Trophoblast cell (in vitro differentiated cells and primary cell): ENCODE results near the gene ADARB2.

Source experiments
- DNase-seq, 2 donors: peaks; one replicate each; pipeline ENCODE4 v3.0.0-alpha.2; 2016
- H2AFZ ChIP-seq: 2 replicates; pipeline ENCODE4 v1.6.1; 2013; ENCODE audit warnings: low read length, moderate library complexity, mild to moderate bottlenecking; ENCODE audit not compliant: insufficient read depth, poor library complexity
- H2AK5ac ChIP-seq: 2 replicates; pipeline ENCODE4 v1.6.1; 2013; ENCODE audit warnings: mild to moderate bottlenecking, low read length
- H2BK120ac ChIP-seq: 2 replicates; pipeline ENCODE4 v1.6.1; 2013; ENCODE audit warnings: low read length, mild to moderate bottlenecking, moderate library complexity; ENCODE audit not compliant: insufficient read depth, poor library complexity
- H2BK12ac ChIP-seq: 2 replicates; pipeline ENCODE4 v1.6.1; 2013; ENCODE audit warnings: mild to moderate bottlenecking, low read length, moderate library complexity
- H2BK5ac ChIP-seq: 2 replicates; pipeline ENCODE4 v1.6.1; 2013; ENCODE audit warnings: low read length, low read depth, moderate library complexity, mild to moderate bottlenecking; ENCODE audit not compliant: poor library complexity
- H3K14ac ChIP-seq: 2 replicates; pipeline ENCODE4 v1.6.1; 2013; ENCODE audit warnings: mild to moderate bottlenecking, low read length
- H3K18ac ChIP-seq: 2 replicates; pipeline ENCODE4 v1.6.1; 2013; ENCODE audit warnings: mild to moderate bottlenecking, low read length
- H3K23ac ChIP-seq: 2 replicates; pipeline ENCODE4 v1.6.1; 2013; ENCODE audit warnings: low read length
- H3K27ac ChIP-seq: 2 replicates; pipeline ENCODE4 v1.5.1; 2013; ENCODE audit warnings: low read depth, mild to moderate bottlenecking, inconsistent platforms, low read length, moderate library complexity
- H3K27me3 ChIP-seq: 2 replicates; pipeline ENCODE4 v1.6.1; 2013; ENCODE audit warnings: inconsistent platforms, mild to moderate bottlenecking, low read length, moderate library complexity; ENCODE audit not compliant: insufficient read depth
- H3K36me3 ChIP-seq, 2 experiments: 1 replicate in 1 of 2; 2 replicates in 1 of 2; pipeline ENCODE4 v1.6.1; 2013; ENCODE audit warnings: low read length in 2 of 2, mild to moderate bottlenecking in 2 of 2, moderate library complexity in 1 of 2; ENCODE audit not compliant: insufficient read depth in 2 of 2, control insufficient read depth in 1 of 2
- H3K4ac ChIP-seq: 2 replicates; pipeline ENCODE4 v1.6.1; 2013; ENCODE audit warnings: low read depth, mild to moderate bottlenecking, low read length, moderate library complexity
- H3K4me1 ChIP-seq, 2 experiments: 1 replicate in 1 of 2; 2 replicates in 1 of 2; pipeline ENCODE4 v1.6.1; 2013; ENCODE audit warnings: low read length in 2 of 2, mild to moderate bottlenecking in 2 of 2, moderate library complexity in 1 of 2; ENCODE audit not compliant: insufficient read depth in 2 of 2, control insufficient read depth in 1 of 2
- H3K4me2 ChIP-seq: 2 replicates; pipeline ENCODE4 v1.6.1; 2013; ENCODE audit warnings: inconsistent platforms, mild to moderate bottlenecking, low read length, moderate library complexity
- H3K4me3 ChIP-seq: 2 replicates; pipeline ENCODE4 v1.5.1; 2013; ENCODE audit warnings: mild to moderate bottlenecking, low read depth, low read length, inconsistent platforms
- H3K79me1 ChIP-seq: one replicate; pipeline ENCODE4 v1.6.1; 2013; ENCODE audit warnings: low read length
- H3K79me2 ChIP-seq: 2 replicates; pipeline ENCODE4 v1.6.1; 2013; ENCODE audit warnings: low read length, mild to moderate bottlenecking; ENCODE audit not compliant: control insufficient read depth, insufficient read depth, poor library complexity
- H3K9ac ChIP-seq: 2 replicates; pipeline ENCODE4 v1.6.1; 2013; ENCODE audit warnings: mild to moderate bottlenecking, low read length
- H3K9me3 ChIP-seq: 2 replicates; pipeline ENCODE4 v1.6.1; 2013; ENCODE audit warnings: low read depth, mild to moderate bottlenecking, control low read depth, inconsistent platforms, low read length; ENCODE audit not compliant: insufficient read depth
- H4K12ac ChIP-seq: 2 replicates; pipeline ENCODE4 v1.6.1; 2013; ENCODE audit warnings: low read depth, mild to moderate bottlenecking, low read length, moderate library complexity
- H4K8ac ChIP-seq: 2 replicates; pipeline ENCODE4 v1.6.1; 2013; ENCODE audit warnings: low read depth, mild to moderate bottlenecking, low read length, moderate library complexity
- H4K91ac ChIP-seq: one replicate; pipeline ENCODE4 v1.6.1; 2013; ENCODE audit warnings: low read depth, mild to moderate bottlenecking, low read length, moderate library complexity
- WGBS: extraction: QIAGEN DNeasy Blood & Tissue Kit; methylation state at CpG from one replicate; pipeline ENCODE4 v1.1.7; 2013; ENCODE audit warnings: missing lambda C conversion rate; ENCODE audit not compliant: insufficient read length, insufficient coverage; ENCODE audit errors: extremely low coverage; 5-methylcytosine and 5-hydroxymethylcytosine counted together

Gene ADARB2

GRCh38 chr10:1205450-1206030, 531.8 kb downstream of the ADARB2 start:
- no peak overlapping the region for H4K8ac ChIP-seq
- H3K4me1 ChIP-seq, result no peaks in the 10 kb centered on the region
- no peak overlapping the region for H4K12ac ChIP-seq
- no peaks in the 10 kb centered on the region for H3K79me1 ChIP-seq
- no peaks in the 10 kb centered on the region for H3K79me2 ChIP-seq
- no peaks in the 10 kb centered on the region for H3K36me3 ChIP-seq
- no peak overlapping the region for H2AFZ ChIP-seq
- WGBS, result no CpG with 5 or more reads among the region's 27 CpGs
- no peak overlapping the region for H2BK120ac ChIP-seq
- H3K4me3 ChIP-seq, result no peak overlapping the region
- no peak overlapping the region for H3K18ac ChIP-seq
- H2BK5ac ChIP-seq, result no peak overlapping the region
- no peak overlapping the region for H3K23ac ChIP-seq
- no peak overlapping the region for H2BK12ac ChIP-seq
- no peak overlapping the region for H3K4ac ChIP-seq
- H3K27me3 ChIP-seq, result no peaks in the 10 kb centered on the region
- H3K4me2 ChIP-seq, result no peak overlapping the region
- no peak overlapping the region for H3K9ac ChIP-seq
- DNase-seq, result no peak
- H2AK5ac ChIP-seq, result no peak overlapping the region
- no peak overlapping the region for H4K91ac ChIP-seq
- no peak overlapping the region for H3K27ac ChIP-seq
- H3K14ac ChIP-seq, result no peak overlapping the region
- H3K9me3 ChIP-seq, result peaks cover 7% of the 10 kb centered on the region

- Histone ChIP-seq H3K79me2 (no peaks in the 10 kb centered on the region), H2BK120ac (no peak overlapping the region), H3K36me3 (no peaks in the 10 kb centered on the region), H3K23ac (no peak overlapping the region), H2AK5ac (no peak overlapping the region), H4K12ac (no peak overlapping the region), H4K8ac (no peak overlapping the region), H4K91ac (no peak overlapping the region), H3K4me3 (peak overlapping the region; percentile 4), H2BK5ac (no peak overlapping the region), H3K9me3 (peaks cover 7% of the 10 kb centered on the region), H3K79me1 (no peaks in the 10 kb centered on the region), H2AFZ (no peak overlapping the region), H3K4me1 (no peaks in the 10 kb centered on the region), H3K18ac (no peak overlapping the region), H3K9ac (no peak overlapping the region), H3K4me2 (no peak overlapping the region), H3K14ac (no peak overlapping the region), H3K27me3 (no peaks in the 10 kb centered on the region), H3K4ac (no peak overlapping the region), H2BK12ac (no peak overlapping the region), H3K27ac (no peak overlapping the region)
- no peak for DNase-seq
- no CpG with 5 or more reads among the region's 26 CpGs for WGBS
Measured at GRCh38 chr10:1204434-1205326, 532.6 kb downstream of the ADARB2 start.

GRCh38 chr10:1203704-1204103, 533.6 kb downstream of the ADARB2 start:
- Histone ChIP-seq H3K4me3 (no peak overlapping the region), H2BK5ac (no peak overlapping the region), H3K4ac (no peak overlapping the region), H3K9me3 (peaks cover 2% of the 10 kb centered on the region), H3K27me3 (no peaks in the 10 kb centered on the region), H4K8ac (no peak overlapping the region), H2AK5ac (no peak overlapping the region), H3K14ac (no peak overlapping the region), H3K36me3 (no peaks in the 10 kb centered on the region), H3K4me1 (no peaks in the 10 kb centered on the region), H3K79me2 (no peaks in the 10 kb centered on the region), H3K4me2 (no peak overlapping the region), H2AFZ (no peak overlapping the region), H3K27ac (no peak overlapping the region), H3K79me1 (no peaks in the 10 kb centered on the region), H3K23ac (no peak overlapping the region), H3K18ac (no peak overlapping the region), H2BK12ac (no peak overlapping the region), H4K91ac (no peak overlapping the region), H2BK120ac (no peak overlapping the region), H3K9ac (no peak overlapping the region), H4K12ac (no peak overlapping the region)
- no CpG with 5 or more reads among the region's 10 CpGs for WGBS
- DNase-seq, result no peak

- no peak overlapping the region for H2BK5ac ChIP-seq
- no CpG with 5 or more reads among the region's 13 CpGs for WGBS
Measured at GRCh38 chr10:1203216-1203615, 534.1 kb downstream of the ADARB2 start.

More at GRCh38 chr10:1203216-1203615, 534.1 kb downstream of the ADARB2 start:
- H3K36me3 ChIP-seq, result no peaks in the 10 kb centered on the region
- no peaks in the 10 kb centered on the region for H3K27me3 ChIP-seq
- H2BK12ac ChIP-seq, result no peak overlapping the region
- H3K4me2 ChIP-seq, result no peak overlapping the region
- no peak overlapping the region for H3K4me3 ChIP-seq
- H3K4me1 ChIP-seq, result no peaks in the 10 kb centered on the region
- peaks cover 2% of the 10 kb centered on the region for H3K9me3 ChIP-seq
- no peaks in the 10 kb centered on the region for H3K79me2 ChIP-seq
- DNase-seq, result no peak
- no peak overlapping the region for H2AFZ ChIP-seq
- H3K9ac ChIP-seq, result no peak overlapping the region
- no peak overlapping the region for H2BK120ac ChIP-seq
- no peak overlapping the region for H3K18ac ChIP-seq
- no peak overlapping the region for H4K12ac ChIP-seq
- no peak overlapping the region for H4K8ac ChIP-seq
- no peak overlapping the region for H3K27ac ChIP-seq
- H3K14ac ChIP-seq, result no peak overlapping the region
- no peak overlapping the region for H3K23ac ChIP-seq
- H3K4ac ChIP-seq, result no peak overlapping the region
- H4K91ac ChIP-seq, result no peak overlapping the region
- H2AK5ac ChIP-seq, result no peak overlapping the region
- no peaks in the 10 kb centered on the region for H3K79me1 ChIP-seq
